ENCODE measurements around the gene CPVL.
"Not testable (repeated sequence)": the region's sequence is repeated elsewhere in the genome, so short reads cannot be mapped to it uniquely, and the experiment has no call there.

The CPVL gene

GRCh38 chr7:29093091-29093490 lies 53.2 kb downstream of the CPVL start:
- DNase-seq (ENCODE audit: low read depth in 1 of 2, low spot score in 1 of 2) = not testable (repeated sequence)

GRCh38 chr7:29091715-29092114 lies 54.6 kb downstream of the CPVL start:
- no peak for DNase-seq (ENCODE audit: low read depth in 1 of 2, low spot score in 1 of 2)

GRCh38 chr7:29090836-29091601 lies 55.3 kb downstream of the CPVL start:
- DNase-seq (ENCODE audit: low read depth in 1 of 2, low spot score in 1 of 2) = no peak

- no peak for DNase-seq (ENCODE audit: low read depth in 1 of 2, low spot score in 1 of 2)
These were observed 56.1 kb downstream of the CPVL start for GRCh38 chr7:29090151-29090805.

GRCh38 chr7:29087840-29088170 lies 58.5 kb downstream of the CPVL start:
- no peak for DNase-seq (ENCODE audit: low read depth in 1 of 2, low spot score in 1 of 2)

- no peak for DNase-seq (ENCODE audit: low read depth in 1 of 2, low spot score in 1 of 2)
These were observed 59.8 kb downstream of the CPVL start for GRCh38 chr7:29086545-29086944.

GRCh38 chr7:29084832-29085231 lies 61.5 kb downstream of the CPVL start:
- DNase-seq (ENCODE audit: low read depth in 1 of 2, low spot score in 1 of 2) = no peak

- no peak for DNase-seq (ENCODE audit: low read depth in 1 of 2, low spot score in 1 of 2)
These were observed 65.5 kb downstream of the CPVL start for GRCh38 chr7:29080803-29081202.

- DNase-seq (ENCODE audit: low read depth in 1 of 2, low spot score in 1 of 2) = no peak
These were observed 67.8 kb downstream of the CPVL start for GRCh38 chr7:29078311-29079260.

GRCh38 chr7:29077854-29078253 lies 68.5 kb downstream of the CPVL start:
- DNase-seq (ENCODE audit: low read depth in 1 of 2, low spot score in 1 of 2) = no peak

GRCh38 chr7:29077176-29077575 lies 69.2 kb downstream of the CPVL start:
- no peak for DNase-seq (ENCODE audit: low read depth in 1 of 2, low spot score in 1 of 2)

- DNase-seq (ENCODE audit: low read depth in 1 of 2, low spot score in 1 of 2) = no peak
These were observed 69.7 kb downstream of the CPVL start for GRCh38 chr7:29076631-29077030.

GRCh38 chr7:29075606-29076005 lies 70.7 kb downstream of the CPVL start:
- DNase-seq (ENCODE audit: low read depth in 1 of 2, low spot score in 1 of 2) = no peak

- DNase-seq (ENCODE audit: low read depth in 1 of 2, low spot score in 1 of 2) = no peak
These were observed 75.0 kb downstream of the CPVL start for GRCh38 chr7:29071203-29071874.

GRCh38 chr7:29066641-29067040 lies 79.7 kb downstream of the CPVL start:
- no peak for DNase-seq (ENCODE audit: low read depth in 1 of 2, low spot score in 1 of 2)

GRCh38 chr7:29065181-29065857 lies 81.0 kb downstream of the CPVL start:
- DNase-seq (ENCODE audit: low read depth in 1 of 2, low spot score in 1 of 2) = no peak

- no peak for DNase-seq (ENCODE audit: low read depth in 1 of 2, low spot score in 1 of 2)
These were observed 82.5 kb downstream of the CPVL start for GRCh38 chr7:29063872-29064271.

GRCh38 chr7:29063236-29063635 lies 83.1 kb downstream of the CPVL start:
- DNase-seq (ENCODE audit: low read depth in 1 of 2, low spot score in 1 of 2) = no peak

GRCh38 chr7:29053105-29053872 lies 93.0 kb downstream of the CPVL start:
- no peak for DNase-seq (ENCODE audit: low read depth in 1 of 2, low spot score in 1 of 2)

GRCh38 chr7:29046978-29047377 lies 99.4 kb downstream of the CPVL start:
- no peak for DNase-seq (ENCODE audit: low read depth in 1 of 2, low spot score in 1 of 2)
